Suprapubic skin (tissue), 4 donors: Measurements from ENCODE around the gene MYH15. TPM values are rescaled to one million over a fixed set of nuclear protein-coding genes. Genes with fewer than 3 reads are reported as not detected.

Experiments
- DNase-seq, 2 donors: peaks; one replicate each; pipeline ENCODE4 v3.0.0-alpha.2; 2019; ENCODE audit warnings: low spot score in 2 of 2
- H3K27ac ChIP-seq: fragments of 200-600 bp; sonication (generic); one replicate; pipeline ENCODE4 v1.5.1; 2019
- H3K27me3 ChIP-seq: fragments of 200-600 bp; sonication (generic); one replicate; pipeline ENCODE4 v1.5.1; 2019
- H3K36me3 ChIP-seq: fragments of 200-600 bp; sonication (generic); one replicate; pipeline ENCODE4 v1.5.1; 2019
- H3K4me1 ChIP-seq: fragments of 200-600 bp; sonication (generic); one replicate; pipeline ENCODE4 v1.5.1; 2019
- H3K4me3 ChIP-seq: fragments of 200-600 bp; sonication (generic); one replicate; pipeline ENCODE4 v1.5.1; 2019; ENCODE audit warnings: mild to moderate bottlenecking
- H3K9me3 ChIP-seq: fragments of 200-600 bp; sonication (generic); one replicate; pipeline ENCODE4 v1.5.1; 2019
- CTCF ChIP-seq, 2 donors: fragments of 200-600 bp in 1 of 2; fragments of 450-650 bp in 1 of 2; sonication (generic) in 1 of 2; IDR thresholded peaks; one replicate each; pipeline ENCODE4 v1.5.1; 2016 to 2019; ENCODE audit warnings: antibody characterized with exemption in 2 of 2, mild to moderate bottlenecking in 1 of 2, moderate library complexity in 1 of 2
- EP300 ChIP-seq: sonication (generic); formaldehyde crosslinking; IDR thresholded peaks from one replicate; pipeline ENCODE4 v1.6.1; 2017; ENCODE audit warnings: antibody characterized with exemption
- POLR2A ChIP-seq, 2 donors: fragments of 450-650 bp; IDR thresholded peaks; one replicate each; pipeline ENCODE4 v1.6.1; 2017; ENCODE audit warnings: antibody characterized with exemption in 2 of 2, mild to moderate bottlenecking in 2 of 2, moderate library complexity in 2 of 2
- POLR2AphosphoS5 ChIP-seq, 3 donors: sonication (generic); formaldehyde crosslinking; IDR thresholded peaks; one replicate each; pipeline ENCODE4 v1.6.1; 2017; ENCODE audit warnings: antibody characterized with exemption in 3 of 3
- WGBS: methylation state at CpG from one replicate; pipeline ENCODE4 v1.1.5; 2018; 5-methylcytosine and 5-hydroxymethylcytosine counted together
- total RNA-seq, 4 donors: library from RNA; depleted of rRNA; stranded (reverse); fragments of >200 nt; gene quantifications; one replicate each; pipeline ENCODE4 v1.1.0, GENCODE V29; 2016

MYH15 gene
- total RNA-seq, 4 donors from 2014 or later: 0.17 to 0.31 (median 0.30) TPM; not detected in 1

GRCh38 chr3:108548886-108549285, 38.5 kb upstream of the MYH15 start:
- Histone ChIP-seq H3K36me3 (no peaks in the 10 kb centered on the region), H3K4me3 (no peak overlapping the region), H3K27ac (no peak overlapping the region), H3K9me3 (no peaks in the 10 kb centered on the region), H3K4me1 (no peaks in the 10 kb centered on the region), H3K27me3 (no peaks in the 10 kb centered on the region)
- WGBS: 96% methylated on average over 2 of the region's 2 CpGs
- no peak for TF ChIP-seq EP300
- no peak for TF ChIP-seq POLR2AphosphoS5 (IDR thresholded peaks at IDR 0.05)
- no peak for TF ChIP-seq POLR2A (IDR thresholded peaks at IDR 0.05)
- TF ChIP-seq CTCF (IDR thresholded peaks at IDR 0.05): no peak
- no peak for DNase-seq

- Histone ChIP-seq H3K36me3 (no peaks in the 10 kb centered on the region), H3K9me3 (no peaks in the 10 kb centered on the region), H3K4me1 (no peaks in the 10 kb centered on the region), H3K27ac (no peak overlapping the region), H3K4me3 (no peak overlapping the region), H3K27me3 (no peaks in the 10 kb centered on the region)
- WGBS: 88% methylated on average over 1 of the region's 1 CpG
- no peak for DNase-seq
- TF ChIP-seq CTCF (IDR thresholded peaks at IDR 0.05): no peak
Observed at GRCh38 chr3:108548304-108548703, 37.9 kb upstream of the MYH15 start.

- Histone ChIP-seq H3K36me3 (no peaks in the 10 kb centered on the region), H3K4me3 (no peak overlapping the region), H3K9me3 (no peaks in the 10 kb centered on the region), H3K27ac (no peak overlapping the region), H3K27me3 (no peaks in the 10 kb centered on the region), H3K4me1 (no peaks in the 10 kb centered on the region)
- DNase-seq: no peak
- TF ChIP-seq CTCF (IDR thresholded peaks at IDR 0.05): no peak
- TF ChIP-seq POLR2AphosphoS5 (IDR thresholded peaks at IDR 0.05): no peak
- WGBS: 78% methylated on average over 3 of the region's 3 CpGs
Observed at GRCh38 chr3:108546692-108547091, 36.3 kb upstream of the MYH15 start.

GRCh38 chr3:108546247-108546646, 35.9 kb upstream of the MYH15 start:
- 90% methylated on average over 1 of the region's 1 CpG for WGBS
- Histone ChIP-seq H3K36me3 (no peaks in the 10 kb centered on the region), H3K9me3 (no peaks in the 10 kb centered on the region), H3K4me1 (no peaks in the 10 kb centered on the region), H3K27me3 (no peaks in the 10 kb centered on the region), H3K27ac (no peak overlapping the region), H3K4me3 (no peak overlapping the region)
- no peak for DNase-seq
- no peak for TF ChIP-seq EP300
- TF ChIP-seq POLR2A (IDR thresholded peaks at IDR 0.05): no peak

GRCh38 chr3:108538083-108538482, 27.7 kb upstream of the MYH15 start:
- Histone ChIP-seq H3K27ac (no peak overlapping the region), H3K4me1 (no peaks in the 10 kb centered on the region), H3K4me3 (no peak overlapping the region), H3K36me3 (no peaks in the 10 kb centered on the region), H3K9me3 (no peaks in the 10 kb centered on the region), H3K27me3 (no peaks in the 10 kb centered on the region)
- TF ChIP-seq CTCF (IDR thresholded peaks at IDR 0.05) (no peak), EP300 (no peak), POLR2A (IDR thresholded peaks at IDR 0.05) (no peak), POLR2AphosphoS5 (IDR thresholded peaks at IDR 0.05) (no peak)
- WGBS: 50% methylated on average over 4 of the region's 4 CpGs
- DNase-seq: no peak

- WGBS: 38% methylated on average over 3 of the region's 3 CpGs
- no peaks in the 10 kb centered on the region for H3K36me3 ChIP-seq
- no peak overlapping the region for H3K27ac ChIP-seq
- H3K27me3 ChIP-seq: no peaks in the 10 kb centered on the region
- no peaks in the 10 kb centered on the region for H3K4me1 ChIP-seq
- no peak overlapping the region for H3K4me3 ChIP-seq
- no peak for DNase-seq
- H3K9me3 ChIP-seq: no peaks in the 10 kb centered on the region
- no peak for TF ChIP-seq CTCF (IDR thresholded peaks at IDR 0.05)
- TF ChIP-seq POLR2AphosphoS5 (IDR thresholded peaks at IDR 0.05): no peak
- no peak for TF ChIP-seq POLR2A (IDR thresholded peaks at IDR 0.05)
- TF ChIP-seq EP300: no peak
Observed at GRCh38 chr3:108528459-108529252, 18.3 kb upstream of the MYH15 start.
